HepG2 (cell line): ENCODE results near the gene ANGPTL5.

Source experiments
- HCFC1 ChIP-seq: fragments of 150-350 bp; IDR thresholded peaks from 2 replicates; pipeline ENCODE4 v1.6.1; 2014; ENCODE audit warnings: low read depth, low read length
- MTF1 ChIP-seq: sonication (generic); formaldehyde crosslinking; IDR thresholded peaks from 2 replicates; pipeline ENCODE4 v1.5.0; 2020; ENCODE audit warnings: missing genetic modification reagents
- MZF1 ChIP-seq: sonication (generic); formaldehyde crosslinking; IDR thresholded peaks from 2 replicates; pipeline ENCODE4 v1.8.1; 2023; ENCODE audit warnings: mild to moderate bottlenecking, missing genetic modification reagents, borderline replicate concordance
- PHF8 ChIP-seq: sonication (generic); formaldehyde crosslinking; IDR thresholded peaks from 2 replicates; pipeline ENCODE4 v1.5.0; 2020; ENCODE audit warnings: missing genetic modification reagents
- RELA ChIP-seq: sonication (generic); formaldehyde crosslinking; IDR thresholded peaks from 2 replicates; pipeline ENCODE4 v1.4.0; 2020; ENCODE audit warnings: missing genetic modification reagents
- TCF7L2 ChIP-seq: IDR thresholded peaks from 2 replicates; pipeline ENCODE4 v1.6.1; 2011; ENCODE audit warnings: mild to moderate bottlenecking, low read depth, low read length, moderate library complexity
- ZNF17 ChIP-seq: sonication (generic); formaldehyde crosslinking; IDR thresholded peaks from 2 replicates; pipeline ENCODE4 v1.5.0; 2020; ENCODE audit warnings: mild to moderate bottlenecking, missing genetic modification reagents
- ZNF274 ChIP-seq: sonication (generic); formaldehyde crosslinking; IDR thresholded peaks from 2 replicates; pipeline ENCODE4 v1.5.1; 2020; ENCODE audit warnings: mild to moderate bottlenecking, missing genetic modification reagents
- ZNF768 ChIP-seq: sonication (generic); formaldehyde crosslinking; IDR thresholded peaks from 2 replicates; pipeline ENCODE4 v1.4.0; 2020; ENCODE audit warnings: missing genetic modification reagents
- TF ChIP-seq, protein P1 (sequence below): sonication (generic); formaldehyde crosslinking; IDR thresholded peaks from 2 replicates; pipeline ENCODE4 v1.4.0; 2020; ENCODE audit warnings: missing genetic modification reagents

DNA sequence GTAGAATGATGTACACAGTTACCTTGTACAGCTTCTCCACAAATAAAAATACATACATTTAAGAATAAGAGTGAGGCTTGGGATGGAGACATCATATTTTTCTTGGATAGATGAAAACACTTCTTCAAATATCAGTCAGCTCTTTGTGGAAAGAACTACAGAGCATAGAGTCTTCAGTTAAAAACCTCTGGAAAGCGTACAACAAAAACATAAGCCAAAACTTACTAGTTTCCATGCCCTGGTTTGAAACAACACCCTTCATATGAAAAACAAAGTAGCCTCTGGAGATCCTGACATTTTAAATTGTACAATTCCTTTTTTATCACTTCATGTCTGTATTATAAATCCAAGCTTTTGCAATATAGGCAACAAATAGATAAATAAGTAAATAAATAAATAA is 8.5 kb downstream of the ANGPTL5 start:
- no peak for TF ChIP-seq ZNF17 (CRISPR knock-in tag)
- TF ChIP-seq HCFC1 = no peak
- no peak for TF ChIP-seq ZNF274 (CRISPR knock-in tag)
- no peak for TF ChIP-seq ZNF768 (CRISPR knock-in tag)
- no peak for TF ChIP-seq PHF8 (CRISPR knock-in tag)
- TF ChIP-seq TCF7L2 = no peak
- TF ChIP-seq, protein P1, sequence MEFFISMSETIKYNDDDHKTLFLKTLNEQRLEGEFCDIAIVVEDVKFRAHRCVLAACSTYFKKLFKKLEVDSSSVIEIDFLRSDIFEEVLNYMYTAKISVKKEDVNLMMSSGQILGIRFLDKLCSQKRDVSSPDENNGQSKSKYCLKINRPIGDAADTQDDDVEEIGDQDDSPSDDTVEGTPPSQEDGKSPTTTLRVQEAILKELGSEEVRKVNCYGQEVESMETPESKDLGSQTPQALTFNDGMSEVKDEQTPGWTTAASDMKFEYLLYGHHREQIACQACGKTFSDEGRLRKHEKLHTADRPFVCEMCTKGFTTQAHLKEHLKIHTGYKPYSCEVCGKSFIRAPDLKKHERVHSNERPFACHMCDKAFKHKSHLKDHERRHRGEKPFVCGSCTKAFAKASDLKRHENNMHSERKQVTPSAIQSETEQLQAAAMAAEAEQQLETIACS = no peak
- TF ChIP-seq MTF1 = no peak
- no peak for TF ChIP-seq RELA (CRISPR knock-in tag)
- no peak for TF ChIP-seq MZF1
